ENCODE measurements around the gene ABHD11.

DNA sequence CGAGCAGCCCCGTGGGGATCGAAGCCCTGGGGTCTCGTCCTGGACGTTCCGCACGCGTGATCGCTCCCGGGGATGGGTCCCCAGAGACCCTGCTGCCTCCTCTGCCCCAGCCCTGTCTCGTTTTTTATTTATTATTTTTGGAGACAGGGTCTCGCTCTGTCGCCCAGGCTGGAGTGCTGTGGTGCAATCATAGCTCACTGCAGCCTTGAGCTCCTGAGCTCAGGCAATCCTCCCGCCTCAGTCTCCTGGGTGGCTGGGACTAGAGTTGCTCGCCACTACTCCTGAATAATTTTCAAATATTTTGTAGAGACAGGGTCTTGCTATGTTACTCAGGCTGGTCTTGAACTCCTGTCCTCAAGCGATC, 18.8 kb downstream of the ABHD11 start:
- TF ChIP-seq, protein P1, sequence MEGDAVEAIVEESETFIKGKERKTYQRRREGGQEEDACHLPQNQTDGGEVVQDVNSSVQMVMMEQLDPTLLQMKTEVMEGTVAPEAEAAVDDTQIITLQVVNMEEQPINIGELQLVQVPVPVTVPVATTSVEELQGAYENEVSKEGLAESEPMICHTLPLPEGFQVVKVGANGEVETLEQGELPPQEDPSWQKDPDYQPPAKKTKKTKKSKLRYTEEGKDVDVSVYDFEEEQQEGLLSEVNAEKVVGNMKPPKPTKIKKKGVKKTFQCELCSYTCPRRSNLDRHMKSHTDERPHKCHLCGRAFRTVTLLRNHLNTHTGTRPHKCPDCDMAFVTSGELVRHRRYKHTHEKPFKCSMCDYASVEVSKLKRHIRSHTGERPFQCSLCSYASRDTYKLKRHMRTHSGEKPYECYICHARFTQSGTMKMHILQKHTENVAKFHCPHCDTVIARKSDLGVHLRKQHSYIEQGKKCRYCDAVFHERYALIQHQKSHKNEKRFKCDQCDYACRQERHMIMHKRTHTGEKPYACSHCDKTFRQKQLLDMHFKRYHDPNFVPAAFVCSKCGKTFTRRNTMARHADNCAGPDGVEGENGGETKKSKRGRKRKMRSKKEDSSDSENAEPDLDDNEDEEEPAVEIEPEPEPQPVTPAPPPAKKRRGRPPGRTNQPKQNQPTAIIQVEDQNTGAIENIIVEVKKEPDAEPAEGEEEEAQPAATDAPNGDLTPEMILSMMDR (IDR thresholded peaks at IDR 0.05) = no peak
- no peak for TF ChIP-seq EZH2 (IDR thresholded peaks at IDR 0.05; ENCODE audit: borderline replicate concordance, insufficient read depth, low read depth, low read length, poor library complexity, severe bottlenecking)
